KBM-7 (cell line): Measurements from ENCODE around the gene BBS1.
"Not testable (repeated sequence)": the region's sequence is repeated elsewhere in the genome, so short reads cannot be mapped to it uniquely, and the experiment has no call there.

Experiments used
- DNase-seq: peaks from one replicate; pipeline ENCODE4 v3.0.0-alpha.2; 2015
- in situ Hi-C: fragments of 300-500 bp; cut with MboI; formaldehyde crosslinking; loops from 2 replicates; pipeline ENCODE4 v1.14.3; 2020; ENCODE audit warnings: low sequenced_read_pairs, low pct_unique_long_range_greater_than_20kb, mixed read lengths

Gene BBS1

GRCh38 chr11:66510271-66510989 is at the start of gene BBS1:
Gene BBS1, plus strand, starts transcription at chr11:66510635. Its CDS starts 25 bp downstream, at chr11:66510660.
- peak; percentile 76 for DNase-seq
- in situ Hi-C loops, result no loop called here

- in situ Hi-C loops, result no loop called here
- DNase-seq, result no peak
These were observed 48.4 kb upstream of the BBS1 start for GRCh38 chr11:66462010-66462409.

GRCh38 chr11:66462911-66463310 is 47.5 kb upstream of the BBS1 start:
- DNase-seq, result no peak
- in situ Hi-C loops, result no loop called here

- in situ Hi-C loops, DNase-seq: not testable (repeated sequence)
These were observed 46.3 kb upstream of the BBS1 start for GRCh38 chr11:66464116-66464515.

- in situ Hi-C loops, result no loop called here
- no peak for DNase-seq
These were observed 45.5 kb upstream of the BBS1 start for GRCh38 chr11:66464916-66465315.

- in situ Hi-C loops, result no loop called here
- no peak for DNase-seq
These were observed 44.8 kb upstream of the BBS1 start for GRCh38 chr11:66465373-66466224.

GRCh38 chr11:66466225-66467033 is 44.0 kb upstream of the BBS1 start, which contains the start of gene PELI3:
Gene PELI3, plus strand, starts transcription at chr11:66466905. Its CDS starts 1,224 bp downstream, at chr11:66468129.
- peak; percentile 87 for DNase-seq
- in situ Hi-C loops, result no loop called here

- no peak for DNase-seq
- in situ Hi-C loops, result no loop called here
These were observed 43.3 kb upstream of the BBS1 start for GRCh38 chr11:66467034-66467659.

GRCh38 chr11:66467756-66468155 is 42.7 kb upstream of the BBS1 start:
- DNase-seq, result peak; percentile 77
- in situ Hi-C loops, result no loop called here

GRCh38 chr11:66468691-66469090 is 41.7 kb upstream of the BBS1 start:
- in situ Hi-C loops, result no loop called here
- DNase-seq, result no peak

- in situ Hi-C loops, result no loop called here
- DNase-seq, result no peak
These were observed 41.0 kb upstream of the BBS1 start for GRCh38 chr11:66469441-66469840.

- in situ Hi-C loops, result no loop called here
- peak; percentile 42 for DNase-seq
These were observed 40.4 kb upstream of the BBS1 start for GRCh38 chr11:66470015-66470414.

- in situ Hi-C loops, result no loop called here
- DNase-seq, result no peak
These were observed 39.3 kb upstream of the BBS1 start for GRCh38 chr11:66471142-66471541.

- in situ Hi-C loops, result no loop called here
- no peak for DNase-seq
These were observed 38.4 kb upstream of the BBS1 start for GRCh38 chr11:66472054-66472453.

GRCh38 chr11:66473167-66473566 is 37.3 kb upstream of the BBS1 start:
- in situ Hi-C loops, result no loop called here
- no peak for DNase-seq

GRCh38 chr11:66473608-66474515 is 36.6 kb upstream of the BBS1 start:
- no peak for DNase-seq
- in situ Hi-C loops, result no loop called here

- in situ Hi-C loops, result no loop called here
These were observed 34.9 kb upstream of the BBS1 start for GRCh38 chr11:66475349-66476172.

More at GRCh38 chr11:66475349-66476172, 34.9 kb upstream of the BBS1 start:
- no peak for DNase-seq
